Measurements from ENCODE around the gene CASP1.
"Not testable (repeated sequence)": the region's sequence is repeated elsewhere in the genome, so short reads cannot be mapped to it uniquely, and the experiment has no call there.

CASP1 gene

DNA sequence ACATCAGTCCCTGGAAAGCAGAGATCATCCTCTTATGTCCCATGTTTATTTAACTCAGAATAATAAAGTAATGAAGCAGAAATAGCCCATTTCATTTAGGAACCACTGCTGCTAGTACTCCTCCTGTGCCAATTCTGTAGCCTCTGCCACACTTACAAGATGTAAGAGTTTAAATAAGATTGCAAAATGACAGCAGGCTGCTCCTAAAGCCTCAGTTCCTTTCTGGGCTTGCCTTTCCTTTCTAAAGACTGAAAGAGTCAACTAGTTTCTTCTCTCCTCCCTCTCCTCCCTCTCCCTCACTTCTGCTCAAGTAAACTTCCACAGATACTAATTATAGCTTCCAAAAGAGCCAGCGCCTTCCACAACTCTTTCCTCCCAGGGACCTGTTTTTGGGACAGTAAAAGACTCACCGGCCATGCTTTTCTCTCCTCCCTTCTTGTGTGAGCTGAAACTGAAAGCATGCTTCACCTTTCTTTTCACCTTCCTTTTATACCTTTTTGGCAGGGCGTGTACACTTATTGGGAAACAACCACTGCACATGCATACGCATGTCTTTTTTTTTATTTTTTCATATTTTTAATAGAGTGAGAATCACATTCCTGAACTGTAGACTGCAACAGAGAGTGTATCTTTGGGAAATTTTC is 36.3 kb upstream of the CASP1 start:
- in situ Hi-C loops (cut with MboI; ENCODE audit: low pct_unique_long_range_greater_than_20kb, low sequenced_read_pairs, unreplicated experiment): no loop called here

GRCh38 chr11:105070306-105070705 is 35.4 kb upstream of the CASP1 start:
- in situ Hi-C loops (cut with MboI; ENCODE audit: low pct_unique_long_range_greater_than_20kb, low sequenced_read_pairs, unreplicated experiment): no loop called here
- no peak for DNase-seq (ENCODE audit: low spot score)
- no peak for TF ChIP-seq CTCF (IDR thresholded peaks at IDR 0.05; ENCODE audit: extremely low read depth, insufficient read depth, missing control alignments)

More for the DNA sequence above, 36.3 kb upstream of the CASP1 start:
- no peak for TF ChIP-seq CTCF (IDR thresholded peaks at IDR 0.05; ENCODE audit: extremely low read depth, insufficient read depth, missing control alignments)
- no peak for DNase-seq (ENCODE audit: low spot score)

- DNase-seq (ENCODE audit: low spot score): not testable (repeated sequence)
Measured at GRCh38 chr11:105069749-105070148, 34.8 kb upstream of the CASP1 start.

DNA sequence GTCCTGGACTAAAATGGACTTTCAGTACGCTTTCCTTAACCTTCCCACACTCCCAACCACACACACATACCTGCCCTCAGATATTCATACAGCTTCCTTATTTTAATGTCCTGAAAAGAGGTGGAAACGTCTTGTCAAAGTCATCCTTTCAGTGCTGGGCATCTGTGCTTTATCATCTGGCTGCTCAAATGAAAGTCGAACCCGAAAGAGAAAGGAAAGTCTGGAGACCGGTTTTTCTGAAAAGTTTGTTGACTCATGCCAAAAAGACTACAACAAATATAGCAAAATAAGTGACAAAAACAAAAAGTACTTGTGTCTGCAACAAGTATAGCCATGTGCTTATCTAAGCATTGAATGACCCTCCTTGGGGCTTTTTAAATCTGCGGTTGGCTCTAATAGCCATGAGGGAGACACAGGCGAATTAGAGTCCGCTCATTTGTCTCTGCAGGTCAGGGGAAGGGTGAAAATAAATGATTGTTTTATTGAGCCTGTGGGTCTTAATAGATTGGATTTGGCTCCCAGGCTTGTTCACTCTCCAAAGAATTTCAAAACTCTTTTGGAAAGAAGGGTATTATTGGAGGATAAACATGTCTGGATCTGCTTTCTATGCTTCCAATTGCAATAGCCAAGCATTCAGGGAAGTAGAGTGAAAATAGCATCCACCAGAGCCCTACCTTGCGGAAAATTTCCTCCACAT is 28.4 kb upstream of the CASP1 start:
- DNase-seq (ENCODE audit: low spot score); in situ Hi-C loops (cut with MboI; ENCODE audit: low pct_unique_long_range_greater_than_20kb, low sequenced_read_pairs, unreplicated experiment): not testable (repeated sequence)

More at GRCh38 chr11:105069749-105070148, 34.8 kb upstream of the CASP1 start:
- in situ Hi-C loops (cut with MboI; ENCODE audit: low pct_unique_long_range_greater_than_20kb, low sequenced_read_pairs, unreplicated experiment): not testable (repeated sequence)

GRCh38 chr11:105057432-105057831 is 22.5 kb upstream of the CASP1 start:
- no peak for DNase-seq (ENCODE audit: low spot score)
- in situ Hi-C loops (cut with MboI; ENCODE audit: low pct_unique_long_range_greater_than_20kb, low sequenced_read_pairs, unreplicated experiment): no loop called here
- no peak for TF ChIP-seq CTCF (IDR thresholded peaks at IDR 0.05; ENCODE audit: extremely low read depth, insufficient read depth, missing control alignments)

DNA sequence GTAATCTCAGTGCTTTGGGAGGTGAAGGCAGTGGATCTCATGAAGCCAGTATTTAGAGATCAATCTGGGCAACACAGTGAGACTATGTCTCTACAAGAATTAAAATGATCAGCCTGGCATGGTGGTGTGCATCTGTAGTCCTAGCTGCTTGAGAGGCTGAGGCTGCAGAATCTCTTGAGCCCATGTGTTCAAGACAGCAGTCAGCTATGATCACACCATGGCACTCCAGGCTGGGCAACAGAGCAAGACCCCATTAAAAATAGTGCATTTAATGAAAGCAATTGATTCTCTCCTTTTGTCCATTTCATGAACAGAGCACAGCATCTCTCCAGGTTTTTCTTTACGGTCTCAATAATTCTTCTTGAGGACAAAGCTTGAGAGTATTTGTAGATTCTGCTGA is 21.5 kb upstream of the CASP1 start:
- no peak for TF ChIP-seq CTCF (IDR thresholded peaks at IDR 0.05; ENCODE audit: extremely low read depth, insufficient read depth, missing control alignments)
- in situ Hi-C loops (cut with MboI; ENCODE audit: low pct_unique_long_range_greater_than_20kb, low sequenced_read_pairs, unreplicated experiment): no loop called here
- DNase-seq (ENCODE audit: low spot score): no peak

- no peak for DNase-seq (ENCODE audit: low spot score)
- in situ Hi-C loops (cut with MboI; ENCODE audit: low pct_unique_long_range_greater_than_20kb, low sequenced_read_pairs, unreplicated experiment): no loop called here
- TF ChIP-seq CTCF (IDR thresholded peaks at IDR 0.05; ENCODE audit: extremely low read depth, insufficient read depth, missing control alignments): no peak
Measured at GRCh38 chr11:105054723-105055493, 20.0 kb upstream of the CASP1 start.
